ENCODE measurements around the gene MARCHF2.
"Not testable (repeated sequence)": the region's sequence is repeated elsewhere in the genome, so short reads cannot be mapped to it uniquely, and the experiment has no call there.

MARCHF2 gene

GRCh38 chr19:8412783-8413628, at the start of gene MARCHF2:
Gene MARCHF2, plus strand, starts transcription at chr19:8413305. Its CDS starts 8,536 bp downstream, at chr19:8421841.
- DNase-seq (ENCODE audit: insufficient read length, low spot score), result peak; percentile 96
- TF ChIP-seq POLR2A (IDR thresholded peaks at IDR 0.05; ENCODE audit: low read depth, low read length), result peak; percentile 34
- no peak for FAIRE-seq

- 0 out of 2 replicates have a peak, but pooled peaks have one; percentile 28 for TF ChIP-seq POLR2A (IDR thresholded peaks at IDR 0.05; ENCODE audit: low read depth, low read length)
- FAIRE-seq (no peak), DNase-seq (ENCODE audit: insufficient read length, low spot score) (peak; percentile 2)
Measured at GRCh38 chr19:8363803-8364771, 49.0 kb upstream of the MARCHF2 start, which contains the start of gene ANGPTL4. Gene ANGPTL4, plus strand, starts transcription at chr19:8364155. Its CDS starts 167 bp downstream, at chr19:8364322.

- TF ChIP-seq POLR2A (IDR thresholded peaks at IDR 0.05; ENCODE audit: low read depth, low read length), result no peak
- FAIRE-seq, result no peak
- peak; percentile 7 for DNase-seq (ENCODE audit: insufficient read length, low spot score)
Measured at GRCh38 chr19:8366121-8366581, 47.0 kb upstream of the MARCHF2 start.

- no peak for FAIRE-seq
- no peak for TF ChIP-seq POLR2A (IDR thresholded peaks at IDR 0.05; ENCODE audit: low read depth, low read length)
- no peak for DNase-seq (ENCODE audit: insufficient read length, low spot score)
Measured at GRCh38 chr19:8366961-8367326, 46.2 kb upstream of the MARCHF2 start.

- TF ChIP-seq POLR2A (IDR thresholded peaks at IDR 0.05; ENCODE audit: low read depth, low read length), result no peak
- FAIRE-seq, result peak; percentile 6
- peak; percentile 93 for DNase-seq (ENCODE audit: insufficient read length, low spot score)
Measured at GRCh38 chr19:8367327-8368001, 45.6 kb upstream of the MARCHF2 start.

GRCh38 chr19:8370176-8371010, 42.7 kb upstream of the MARCHF2 start:
- FAIRE-seq (no peak), DNase-seq (ENCODE audit: insufficient read length, low spot score) (no peak)
- no peak for TF ChIP-seq POLR2A (IDR thresholded peaks at IDR 0.05; ENCODE audit: low read depth, low read length)

GRCh38 chr19:8371011-8371804, 41.9 kb upstream of the MARCHF2 start:
- DNase-seq (ENCODE audit: insufficient read length, low spot score) (no peak), FAIRE-seq (no peak)
- no peak for TF ChIP-seq POLR2A (IDR thresholded peaks at IDR 0.05; ENCODE audit: low read depth, low read length)

- no peak for TF ChIP-seq POLR2A (IDR thresholded peaks at IDR 0.05; ENCODE audit: low read depth, low read length)
Measured at GRCh38 chr19:8373867-8374813, 39.0 kb upstream of the MARCHF2 start.

GRCh38 chr19:8375766-8376165, 37.3 kb upstream of the MARCHF2 start:
- not testable (repeated sequence) for DNase-seq (ENCODE audit: insufficient read length, low spot score); FAIRE-seq

More at GRCh38 chr19:8373867-8374813, 39.0 kb upstream of the MARCHF2 start:
- no peak for DNase-seq (ENCODE audit: insufficient read length, low spot score)
- no peak for FAIRE-seq

- not testable (repeated sequence) for DNase-seq (ENCODE audit: insufficient read length, low spot score); FAIRE-seq
Measured at GRCh38 chr19:8376373-8376974, 36.6 kb upstream of the MARCHF2 start.

GRCh38 chr19:8377598-8377997, 35.5 kb upstream of the MARCHF2 start:
- FAIRE-seq (no peak), DNase-seq (ENCODE audit: insufficient read length, low spot score) (no peak)
- TF ChIP-seq POLR2A (IDR thresholded peaks at IDR 0.05; ENCODE audit: low read depth, low read length), result no peak

GRCh38 chr19:8379156-8379891, 33.8 kb upstream of the MARCHF2 start:
- FAIRE-seq, result not testable (repeated sequence)

GRCh38 chr19:8384569-8384968, 28.5 kb upstream of the MARCHF2 start:
- DNase-seq (ENCODE audit: insufficient read length, low spot score); FAIRE-seq: not testable (repeated sequence)

More at GRCh38 chr19:8379156-8379891, 33.8 kb upstream of the MARCHF2 start:
- not testable (repeated sequence) for DNase-seq (ENCODE audit: insufficient read length, low spot score)

GRCh38 chr19:8385103-8385502, 28.0 kb upstream of the MARCHF2 start:
- not testable (repeated sequence) for FAIRE-seq

GRCh38 chr19:8385566-8385965, 27.5 kb upstream of the MARCHF2 start:
- not testable (repeated sequence) for DNase-seq (ENCODE audit: insufficient read length, low spot score); FAIRE-seq

More at GRCh38 chr19:8385103-8385502, 28.0 kb upstream of the MARCHF2 start:
- not testable (repeated sequence) for DNase-seq (ENCODE audit: insufficient read length, low spot score)

Data from H54 (cell line).